ENCODE data around the gene CD52. TPM values are rescaled to one million over a fixed set of nuclear protein-coding genes. Genes with fewer than 3 reads are reported as not detected.

The CD52 gene
- total RNA-seq, 3 donors from 2014 or later = 8.3 to 12.8 (median 12.3) TPM

DNA sequence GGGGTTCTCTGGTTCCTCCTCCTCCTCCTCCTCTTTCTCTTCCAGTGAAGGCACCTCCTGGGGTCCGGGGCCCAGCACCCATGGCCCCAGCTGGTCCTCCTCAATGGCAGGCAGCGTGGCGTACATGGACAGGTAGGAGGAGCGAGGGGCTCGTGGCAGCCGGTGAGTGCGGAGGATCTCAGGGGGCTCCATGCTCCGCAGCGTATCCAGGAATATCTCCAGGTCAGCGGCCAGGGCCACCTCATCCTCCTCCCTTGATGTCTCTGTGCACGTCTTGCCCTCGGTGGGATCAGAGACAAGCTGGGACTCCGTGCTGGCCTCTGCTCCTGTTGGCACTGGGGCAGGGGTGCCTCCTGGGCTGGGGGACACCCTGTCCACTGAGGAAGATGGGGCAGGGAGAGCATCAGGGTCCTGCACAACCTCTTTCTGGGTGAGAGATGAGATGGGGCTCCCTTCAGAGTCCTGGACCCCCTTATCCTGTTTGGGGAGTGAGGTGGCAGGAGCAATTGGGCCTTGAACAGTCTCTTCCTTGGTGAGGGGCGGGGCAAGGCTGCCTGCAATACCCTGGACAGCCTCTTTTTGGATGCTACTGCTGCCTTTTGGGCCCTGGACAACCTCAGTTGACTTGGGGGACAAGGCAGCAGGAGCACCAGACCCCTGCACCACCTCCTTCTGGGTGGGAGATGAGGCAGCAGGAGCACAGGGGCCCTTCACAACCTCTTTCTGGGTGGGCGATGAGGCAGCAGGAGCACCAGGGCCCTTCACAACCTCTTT lies 26.6 kb downstream of the CD52 start:
- H3K27ac ChIP-seq = no peak overlapping the region
- DNase-seq (ENCODE audit: low spot score in 2 of 2) = no peak
- no peaks in the 10 kb centered on the region for H3K27me3 ChIP-seq
- no peak overlapping the region for H3K4me3 ChIP-seq
- no peaks in the 10 kb centered on the region for H3K4me1 ChIP-seq
- no peaks in the 10 kb centered on the region for H3K36me3 ChIP-seq
- TF ChIP-seq, protein P1, sequence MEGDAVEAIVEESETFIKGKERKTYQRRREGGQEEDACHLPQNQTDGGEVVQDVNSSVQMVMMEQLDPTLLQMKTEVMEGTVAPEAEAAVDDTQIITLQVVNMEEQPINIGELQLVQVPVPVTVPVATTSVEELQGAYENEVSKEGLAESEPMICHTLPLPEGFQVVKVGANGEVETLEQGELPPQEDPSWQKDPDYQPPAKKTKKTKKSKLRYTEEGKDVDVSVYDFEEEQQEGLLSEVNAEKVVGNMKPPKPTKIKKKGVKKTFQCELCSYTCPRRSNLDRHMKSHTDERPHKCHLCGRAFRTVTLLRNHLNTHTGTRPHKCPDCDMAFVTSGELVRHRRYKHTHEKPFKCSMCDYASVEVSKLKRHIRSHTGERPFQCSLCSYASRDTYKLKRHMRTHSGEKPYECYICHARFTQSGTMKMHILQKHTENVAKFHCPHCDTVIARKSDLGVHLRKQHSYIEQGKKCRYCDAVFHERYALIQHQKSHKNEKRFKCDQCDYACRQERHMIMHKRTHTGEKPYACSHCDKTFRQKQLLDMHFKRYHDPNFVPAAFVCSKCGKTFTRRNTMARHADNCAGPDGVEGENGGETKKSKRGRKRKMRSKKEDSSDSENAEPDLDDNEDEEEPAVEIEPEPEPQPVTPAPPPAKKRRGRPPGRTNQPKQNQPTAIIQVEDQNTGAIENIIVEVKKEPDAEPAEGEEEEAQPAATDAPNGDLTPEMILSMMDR (IDR thresholded peaks at IDR 0.05) = no peak
- TF ChIP-seq POLR2A (IDR thresholded peaks at IDR 0.05) (no peak), POLR2AphosphoS5 (IDR thresholded peaks at IDR 0.05) (no peak)
- no peaks in the 10 kb centered on the region for H3K9me3 ChIP-seq
- intact Hi-C loops (cut with DNase I; ENCODE audit: low total_unique reads) = no loop called here

DNA sequence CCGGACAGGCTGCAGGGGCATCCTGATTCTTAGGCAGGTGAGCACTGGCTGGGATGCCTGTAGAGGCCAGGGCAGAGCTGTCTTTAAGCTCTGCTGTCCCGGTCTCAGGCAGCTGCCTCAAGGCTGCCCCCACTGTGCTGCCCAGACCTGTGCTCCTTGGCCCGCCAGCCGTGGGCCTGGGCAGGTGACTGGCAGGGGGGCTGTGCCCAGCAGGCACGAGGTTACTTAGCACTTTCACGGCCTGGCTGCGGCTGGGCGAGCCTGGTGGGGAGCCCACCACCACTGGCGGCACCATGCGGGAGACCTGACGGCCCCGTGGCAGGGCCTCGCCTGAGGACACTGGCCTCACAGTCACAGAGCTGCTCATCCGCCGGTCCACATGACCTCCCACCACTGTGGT lies 28.0 kb downstream of the CD52 start:
- no peak for TF ChIP-seq POLR2A (IDR thresholded peaks at IDR 0.05)
- TF ChIP-seq, protein P1 (IDR thresholded peaks at IDR 0.05) = no peak
- no peak for TF ChIP-seq POLR2AphosphoS5 (IDR thresholded peaks at IDR 0.05)
- no peak for DNase-seq (ENCODE audit: low spot score in 2 of 2)
- Histone ChIP-seq H3K4me3 (no peak overlapping the region), H3K27ac (no peak overlapping the region), H3K27me3 (no peaks in the 10 kb centered on the region), H3K9me3 (no peaks in the 10 kb centered on the region), H3K36me3 (no peaks in the 10 kb centered on the region), H3K4me1 (no peaks in the 10 kb centered on the region)
- intact Hi-C loops (cut with DNase I; ENCODE audit: low total_unique reads) = no loop called here

DNA sequence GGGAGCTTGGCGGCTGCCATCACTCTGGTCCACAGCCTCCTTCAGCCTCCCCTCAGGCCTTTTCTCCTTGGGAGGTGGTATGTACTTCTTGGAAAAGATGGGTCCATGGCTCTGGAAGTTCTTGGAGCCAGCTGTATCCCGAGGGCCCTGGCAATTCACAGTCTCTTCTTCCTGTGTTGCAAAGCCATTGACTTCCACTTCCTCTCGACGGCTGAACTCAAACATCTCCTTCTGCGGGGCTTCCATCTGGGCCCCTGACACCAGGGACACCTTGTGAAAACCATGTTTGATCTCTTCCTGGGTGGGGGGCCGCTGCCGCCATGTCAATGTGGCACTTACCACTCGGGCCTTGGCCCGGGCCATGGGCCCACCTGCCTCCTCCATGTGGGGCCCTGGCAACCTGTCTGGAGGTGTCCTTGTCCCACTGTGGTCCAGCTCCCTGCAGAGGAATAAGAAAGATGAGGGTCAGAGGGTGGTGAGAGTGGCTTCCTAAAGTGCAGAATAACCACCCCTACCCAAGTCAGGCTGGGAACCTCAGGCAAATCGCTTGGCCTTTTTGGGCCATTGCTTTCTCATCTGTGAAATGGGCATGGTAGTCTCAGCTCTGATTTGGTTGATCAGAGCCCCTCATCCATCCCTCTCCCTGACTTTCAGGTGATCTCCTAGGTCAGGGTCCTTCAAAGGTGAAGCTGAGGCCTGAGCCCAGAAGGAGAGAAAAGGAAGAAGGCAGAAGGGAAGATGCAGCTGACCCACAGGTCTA lies 28.7 kb downstream of the CD52 start:
- Histone ChIP-seq H3K27me3 (no peaks in the 10 kb centered on the region), H3K4me1 (no peaks in the 10 kb centered on the region), H3K27ac (no peak overlapping the region), H3K36me3 (no peaks in the 10 kb centered on the region), H3K4me3 (no peak overlapping the region), H3K9me3 (no peaks in the 10 kb centered on the region)
- no peak for DNase-seq (ENCODE audit: low spot score in 2 of 2)
- no peak for TF ChIP-seq POLR2A (IDR thresholded peaks at IDR 0.05)
- intact Hi-C loops (cut with DNase I; ENCODE audit: low total_unique reads) = no loop called here

DNA sequence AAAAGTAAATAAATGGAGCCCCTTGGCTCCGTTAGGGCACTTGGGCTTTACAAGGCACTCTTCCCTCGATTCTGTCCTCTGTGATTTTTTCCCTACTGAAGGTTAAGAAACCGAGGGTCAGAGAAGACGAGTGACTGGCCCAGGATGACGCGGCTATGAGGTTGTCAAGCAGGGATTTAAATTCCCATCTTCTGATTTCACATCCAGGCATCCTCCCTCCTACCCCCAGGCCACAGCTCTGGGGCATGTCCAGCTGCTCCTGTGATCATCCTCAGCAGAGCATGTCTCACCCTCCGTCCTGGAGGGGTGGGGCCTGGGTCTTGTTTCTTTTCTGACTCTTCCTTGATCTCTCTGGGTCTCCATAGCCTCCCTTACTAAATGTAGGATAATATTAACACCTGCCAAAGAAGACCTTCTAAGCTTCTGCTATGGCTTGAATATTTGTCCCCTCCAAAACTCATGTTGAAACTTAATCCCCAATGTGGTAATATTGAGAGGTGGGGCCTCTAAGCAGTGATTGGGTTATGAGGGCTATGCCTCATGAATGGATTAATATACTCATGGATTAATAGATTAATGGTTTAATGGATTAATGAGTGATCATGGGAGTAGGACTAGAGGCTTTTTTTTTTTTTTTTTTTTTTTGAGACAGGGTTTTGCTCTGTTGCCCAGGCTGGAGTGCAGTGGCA lies 31.6 kb downstream of the CD52 start:
- Histone ChIP-seq H3K9me3 (no peaks in the 10 kb centered on the region), H3K27me3 (no peaks in the 10 kb centered on the region), H3K36me3 (no peaks in the 10 kb centered on the region), H3K27ac (no peak overlapping the region), H3K4me1 (no peaks in the 10 kb centered on the region), H3K4me3 (no peak overlapping the region)
- no peak for DNase-seq (ENCODE audit: low spot score in 2 of 2)
- no peak for TF ChIP-seq POLR2AphosphoS5 (IDR thresholded peaks at IDR 0.05)
- no peak for TF ChIP-seq POLR2A (IDR thresholded peaks at IDR 0.05)
- TF ChIP-seq, protein P1 (IDR thresholded peaks at IDR 0.05) = no peak
- intact Hi-C loops (cut with DNase I; ENCODE audit: low total_unique reads) = no loop called here

DNA sequence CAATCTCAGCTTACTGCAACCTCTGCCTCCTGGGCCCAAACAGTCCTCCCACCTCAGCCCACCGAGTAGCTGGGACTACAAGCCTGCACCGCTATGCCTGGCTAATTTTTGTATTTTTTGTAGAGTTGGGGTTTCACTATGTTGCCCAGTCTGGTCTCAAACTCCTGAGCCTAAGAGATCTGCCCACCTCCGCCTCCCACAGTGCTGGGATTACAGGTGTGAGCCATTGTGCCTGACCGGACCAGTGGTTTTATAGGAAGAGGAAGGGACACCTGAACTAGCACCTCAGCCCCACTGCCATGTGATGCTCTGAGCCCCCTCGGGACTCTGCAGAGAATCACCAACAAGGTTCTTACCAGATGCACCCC lies 32.1 kb downstream of the CD52 start:
- no peak for DNase-seq (ENCODE audit: low spot score in 2 of 2)
- H3K4me1 ChIP-seq = no peaks in the 10 kb centered on the region
- no peak overlapping the region for H3K27ac ChIP-seq
- no peaks in the 10 kb centered on the region for H3K9me3 ChIP-seq
- TF ChIP-seq POLR2A (IDR thresholded peaks at IDR 0.05) (no peak), POLR2AphosphoS5 (IDR thresholded peaks at IDR 0.05) (no peak)
- TF ChIP-seq, protein P1 (IDR thresholded peaks at IDR 0.05) = no peak
- no peaks in the 10 kb centered on the region for H3K27me3 ChIP-seq
- no peak overlapping the region for H3K4me3 ChIP-seq
- H3K36me3 ChIP-seq = no peaks in the 10 kb centered on the region
- intact Hi-C loops (cut with DNase I; ENCODE audit: low total_unique reads) = no loop called here
